GM21786 (cell line): ENCODE measurements around the gene HPCAL1.
"Not testable (repeated sequence)": the region's sequence is repeated elsewhere in the genome, so short reads cannot be mapped to it uniquely, and the experiment has no call there.

Source experiments
- ATAC-seq: cut with Tn5 transposase; IDR thresholded peaks from one replicate; pipeline ENCODE4 v1.9.1; 2021; ENCODE audit not compliant: unreplicated experiment

The HPCAL1 gene

GRCh38 chr2:10284108-10284870 is 18.4 kb upstream of the HPCAL1 start:
- ATAC-seq, result no peak

- no peak for ATAC-seq
Observed at GRCh38 chr2:10285191-10285555, 17.5 kb upstream of the HPCAL1 start.

GRCh38 chr2:10285556-10286198 is 17.0 kb upstream of the HPCAL1 start:
- ATAC-seq, result no peak

GRCh38 chr2:10286216-10287037 is 16.3 kb upstream of the HPCAL1 start:
- ATAC-seq, result no peak

GRCh38 chr2:10287761-10288160 is 14.9 kb upstream of the HPCAL1 start:
- ATAC-seq, result no peak

GRCh38 chr2:10288606-10289005 is 14.1 kb upstream of the HPCAL1 start:
- ATAC-seq, result no peak

GRCh38 chr2:10289352-10289751 is 13.4 kb upstream of the HPCAL1 start:
- no peak for ATAC-seq

GRCh38 chr2:10289891-10290290 is 12.8 kb upstream of the HPCAL1 start:
- ATAC-seq, result no peak

GRCh38 chr2:10291376-10291775 is 11.3 kb upstream of the HPCAL1 start:
- ATAC-seq, result not testable (repeated sequence)

- ATAC-seq, result no peak
Observed at GRCh38 chr2:10292033-10292432, 10.7 kb upstream of the HPCAL1 start.

GRCh38 chr2:10293603-10294002 is 9.1 kb upstream of the HPCAL1 start:
- ATAC-seq, result no peak

GRCh38 chr2:10294077-10294476 is 8.6 kb upstream of the HPCAL1 start:
- ATAC-seq, result no peak

GRCh38 chr2:10295649-10296048 is 7.1 kb upstream of the HPCAL1 start:
- not testable (repeated sequence) for ATAC-seq

GRCh38 chr2:10296142-10296541 is 6.6 kb upstream of the HPCAL1 start:
- no peak for ATAC-seq

GRCh38 chr2:10297191-10297830 is 5.4 kb upstream of the HPCAL1 start:
- ATAC-seq, result no peak

- ATAC-seq, result no peak
Observed at GRCh38 chr2:10297959-10298531, 4.7 kb upstream of the HPCAL1 start.

GRCh38 chr2:10298777-10299176 is 3.9 kb upstream of the HPCAL1 start:
- not testable (repeated sequence) for ATAC-seq

- ATAC-seq, result no peak
Observed at GRCh38 chr2:10300328-10300920, 2.3 kb upstream of the HPCAL1 start.

- no peak for ATAC-seq
Observed at GRCh38 chr2:10300997-10301940, 1.4 kb upstream of the HPCAL1 start.
